HG03135 (cell line): Measurements from ENCODE around the gene ABCG8.

ENCODE experiments used
- ATAC-seq: cut with Tn5 transposase; IDR thresholded peaks from one replicate; pipeline ENCODE4 v1.9.1; 2021; ENCODE audit warnings: mild to moderate bottlenecking, moderate library complexity; ENCODE audit not compliant: unreplicated experiment

ABCG8 gene

DNA sequence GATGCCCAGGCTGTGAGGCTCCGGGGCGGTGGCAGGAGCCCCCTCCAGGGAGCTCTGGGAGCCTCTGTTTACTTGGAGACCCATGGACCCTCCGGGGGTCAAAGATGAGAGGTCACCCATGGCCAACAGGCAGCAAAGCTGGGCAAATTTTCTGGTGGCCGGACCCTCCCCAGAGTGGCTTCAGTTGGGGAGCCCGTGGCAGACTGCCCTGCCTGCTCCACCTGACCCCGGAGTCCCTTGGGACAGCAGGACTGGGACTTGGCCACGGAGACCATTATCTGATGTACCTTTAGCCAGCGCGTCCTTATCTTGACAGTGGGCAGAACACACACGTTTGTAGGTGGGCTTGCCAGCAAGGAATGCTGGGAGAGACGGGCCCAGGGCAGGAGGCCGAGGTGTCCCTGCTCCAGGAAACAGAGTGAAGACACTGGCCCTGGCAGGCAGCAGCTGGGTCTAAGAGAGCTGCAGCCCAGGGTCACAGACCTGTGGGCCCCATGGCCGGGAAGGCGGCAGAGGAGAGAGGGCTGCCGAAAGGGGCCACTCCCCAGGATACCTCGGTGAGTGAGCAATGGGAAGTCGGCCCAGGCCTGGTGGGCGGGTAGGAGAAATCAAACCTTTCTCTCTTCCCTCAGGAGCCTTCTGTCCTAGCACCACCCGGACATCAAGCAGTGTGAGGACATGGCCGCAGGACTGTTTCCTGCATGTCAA lies at the start of gene ABCG8, which contains the start of gene ABCG5:
Gene ABCG8 (plus strand): TSS at position 412 of the 708 bp plus-strand sequence. CDS start 83 bp downstream, at position 495.
Gene ABCG5 (minus strand): TSS at position 280 of the 708 bp plus-strand sequence. CDS start 160 bp downstream, at position 120.
- no peak for ATAC-seq

- ATAC-seq, result no peak
Observed at GRCh38 chr2:43790147-43790546, 48.6 kb upstream of the ABCG8 start.

- ATAC-seq, result no peak
Observed at GRCh38 chr2:43791035-43791765, 47.6 kb upstream of the ABCG8 start.

- ATAC-seq, result no peak
Observed at GRCh38 chr2:43792653-43793052, 46.1 kb upstream of the ABCG8 start.

DNA sequence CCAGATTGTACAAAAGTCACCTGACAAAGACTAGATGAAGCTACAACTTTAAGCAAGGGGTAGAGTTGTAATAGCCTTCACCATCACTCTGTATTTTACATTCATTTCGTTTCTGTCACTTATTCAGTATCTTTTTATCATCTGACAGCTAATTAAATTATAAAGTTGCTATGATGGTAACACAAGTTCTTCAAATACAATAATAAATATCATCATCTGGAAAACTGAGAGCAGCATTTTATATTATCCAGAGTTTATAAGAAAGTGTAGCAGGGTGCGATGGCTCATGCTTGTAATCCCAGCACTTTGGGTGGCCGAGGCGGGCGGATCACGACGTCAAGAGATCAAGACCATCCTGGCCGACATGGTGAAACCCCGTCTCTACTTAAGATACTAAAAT lies 43.8 kb upstream of the ABCG8 start:
- no peak for ATAC-seq

- no peak for ATAC-seq
Observed at GRCh38 chr2:43796206-43796605, 42.6 kb upstream of the ABCG8 start.

- ATAC-seq, result no peak
Observed at GRCh38 chr2:43798300-43798699, 40.5 kb upstream of the ABCG8 start.

DNA sequence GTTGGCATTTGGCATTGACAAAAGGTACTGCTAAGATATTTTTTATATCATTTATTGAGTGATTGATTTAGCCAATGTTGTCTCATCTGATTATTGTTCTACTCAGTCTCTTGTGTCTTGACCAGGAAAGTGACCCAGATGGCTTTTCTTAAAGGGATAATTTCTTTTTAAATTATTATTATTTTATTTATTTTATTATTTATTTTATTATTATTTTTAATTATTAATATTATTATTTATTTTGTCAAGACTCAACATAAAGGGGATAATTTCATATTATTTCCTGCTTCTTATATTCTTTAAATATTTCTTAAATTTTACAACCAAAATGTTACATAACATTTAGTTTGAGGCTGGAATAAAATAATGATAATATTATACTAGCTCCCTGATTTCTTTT lies 37.9 kb upstream of the ABCG8 start:
- no peak for ATAC-seq

GRCh38 chr2:43802135-43802534 lies 36.6 kb upstream of the ABCG8 start:
- no peak for ATAC-seq

DNA sequence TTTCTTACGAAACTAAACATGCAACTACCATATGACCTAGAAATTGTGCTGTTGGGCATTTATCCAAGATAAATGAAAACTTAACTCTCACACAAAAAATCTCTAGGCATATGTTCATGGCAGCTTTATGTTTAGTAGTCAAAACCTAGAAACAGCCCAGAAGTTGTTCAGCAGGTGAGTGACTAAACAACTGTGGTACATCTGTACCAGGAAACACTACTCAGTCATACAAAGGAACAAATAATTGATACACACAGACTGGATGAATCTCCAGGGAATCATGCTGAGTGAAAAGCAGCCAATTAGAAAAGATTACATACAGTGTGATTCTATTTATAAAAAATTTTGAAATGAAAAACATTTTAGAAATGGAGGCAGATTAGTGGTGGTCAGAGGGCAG lies 35.7 kb upstream of the ABCG8 start:
- no peak for ATAC-seq

GRCh38 chr2:43806719-43807031 lies 32.1 kb upstream of the ABCG8 start:
- no peak for ATAC-seq

DNA sequence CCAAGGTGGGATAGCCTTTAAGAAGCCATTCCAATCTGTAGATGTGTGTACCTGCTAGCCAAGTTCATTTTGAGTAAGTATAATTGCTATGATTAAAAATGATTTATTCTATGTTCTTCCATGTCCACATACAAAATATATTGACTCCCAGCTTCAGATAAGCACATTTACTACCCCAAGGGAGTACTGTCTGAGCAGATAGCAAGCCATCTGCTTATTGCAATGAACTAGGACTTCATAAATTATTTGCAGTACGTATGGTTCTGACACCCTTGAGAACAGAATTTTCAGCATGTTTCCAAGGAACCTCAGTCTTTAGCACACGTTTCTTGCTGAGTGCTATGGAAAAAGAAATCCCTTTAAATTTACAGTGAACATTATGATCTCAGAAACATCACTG lies 28.3 kb upstream of the ABCG8 start:
- no peak for ATAC-seq

DNA sequence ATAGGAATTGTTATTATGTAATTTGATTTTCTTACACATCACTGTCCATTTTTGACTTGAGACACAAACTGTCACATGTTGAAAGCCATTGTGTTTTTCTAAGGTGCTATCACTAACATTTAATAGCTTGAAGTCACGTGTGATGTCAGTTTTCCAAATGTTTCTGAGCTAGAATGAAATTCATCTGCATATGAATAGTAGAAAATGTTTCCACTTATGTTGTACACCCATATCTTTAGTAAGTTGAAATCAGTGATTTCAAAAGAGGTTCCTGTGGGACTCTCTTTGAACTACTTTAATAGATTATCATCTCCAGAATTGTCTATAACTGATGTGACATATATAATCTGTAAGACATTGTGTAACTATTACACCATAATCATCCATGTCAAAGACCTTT lies 27.9 kb upstream of the ABCG8 start:
- ATAC-seq, result no peak

DNA sequence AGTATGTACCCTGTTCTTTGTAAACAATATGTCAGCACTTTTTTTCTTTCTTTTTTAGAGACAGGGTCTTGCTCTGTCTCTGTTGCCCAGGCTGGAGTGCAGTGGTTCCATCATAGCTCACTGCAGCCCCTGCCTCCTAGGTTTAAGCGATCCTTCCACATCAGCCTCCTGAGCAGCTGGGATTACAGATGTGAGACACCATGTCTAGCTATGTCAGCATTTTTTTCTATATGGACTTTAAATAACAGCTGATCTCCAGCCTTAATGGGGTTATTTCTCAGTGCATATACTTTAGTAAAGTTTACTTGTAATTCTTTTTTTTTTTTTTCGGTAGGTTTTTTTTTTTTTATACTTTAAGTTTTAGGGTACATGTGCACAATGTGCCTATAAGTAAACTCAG lies 26.8 kb upstream of the ABCG8 start:
- ATAC-seq, result no peak

- ATAC-seq, result no peak
Observed at GRCh38 chr2:43812947-43813346, 25.8 kb upstream of the ABCG8 start.

DNA sequence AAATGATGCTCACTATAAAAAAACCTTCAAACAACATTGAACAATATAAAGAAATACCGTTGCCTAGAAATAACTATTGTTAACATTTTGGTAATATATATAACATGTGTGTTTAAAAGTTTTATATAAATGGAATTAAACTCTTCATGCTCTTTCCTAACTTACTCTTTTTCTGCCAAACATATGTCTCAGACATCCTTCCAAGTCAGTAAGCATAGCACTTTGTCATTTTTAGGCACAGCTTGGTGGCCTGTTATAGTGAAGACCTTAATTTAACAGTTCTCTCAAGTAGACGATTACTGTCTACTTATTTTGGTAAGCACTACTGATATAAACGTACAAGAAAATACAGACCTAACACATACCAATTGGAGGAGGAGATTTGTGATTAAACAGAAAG lies 24.1 kb upstream of the ABCG8 start:
- ATAC-seq, result no peak

DNA sequence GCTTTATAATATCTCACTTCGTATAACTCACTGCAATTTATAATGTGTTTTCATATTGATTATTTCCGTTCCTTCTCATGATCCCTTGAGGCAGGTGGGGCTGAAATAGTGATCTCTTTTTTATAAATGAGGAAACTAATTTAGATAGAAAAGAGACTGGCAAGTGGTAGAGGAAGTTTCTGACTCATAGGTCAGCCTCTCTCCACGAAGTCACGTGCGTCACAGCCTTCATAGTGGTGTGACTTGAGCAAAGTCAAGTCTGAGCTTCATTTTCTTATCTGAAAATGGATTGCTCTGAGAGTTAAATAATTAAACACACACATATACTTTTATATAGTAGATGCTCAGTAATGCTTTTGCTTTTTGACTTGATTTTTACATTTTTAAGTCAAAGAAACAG lies 20.0 kb upstream of the ABCG8 start:
- no peak for ATAC-seq

- ATAC-seq, result no peak
Observed at GRCh38 chr2:43819491-43820163, 19.1 kb upstream of the ABCG8 start.

GRCh38 chr2:43822839-43823238 lies 15.9 kb upstream of the ABCG8 start:
- ATAC-seq, result no peak

GRCh38 chr2:43823751-43824150 lies 15.0 kb upstream of the ABCG8 start:
- no peak for ATAC-seq

GRCh38 chr2:43824512-43824911 lies 14.3 kb upstream of the ABCG8 start:
- no peak for ATAC-seq

GRCh38 chr2:43824951-43825493 lies 13.7 kb upstream of the ABCG8 start:
- ATAC-seq, result no peak
